ENCODE data around the gene LRRC56. TPM values are rescaled to one million over a fixed set of nuclear protein-coding genes. Genes with fewer than 3 reads are reported as not detected.

LRRC56 gene
- total RNA-seq, 1 experiment from 2014 or later, result 3.4 TPM

- TF ChIP-seq ARID4B (CRISPR knock-in tag; IDR thresholded peaks at IDR 0.05; ENCODE audit: borderline replicate concordance) (no peak), ZNF121 (CRISPR knock-in tag; IDR thresholded peaks at IDR 0.05) (no peak), ZNF423 (CRISPR knock-in tag; IDR thresholded peaks at IDR 0.05) (no peak), STAT6 (CRISPR knock-in tag; conservative IDR thresholded peaks at IDR 0.05; ENCODE audit: low read depth) (no peak), CDX4 (CRISPR knock-in tag; IDR thresholded peaks at IDR 0.05; ENCODE audit: borderline replicate concordance) (no peak), CREB1 (CRISPR knock-in tag; IDR thresholded peaks at IDR 0.05) (no peak), ZNF219 (CRISPR knock-in tag; IDR thresholded peaks at IDR 0.05; ENCODE audit: borderline replicate concordance) (no peak), ATF2 (CRISPR knock-in tag; IDR thresholded peaks at IDR 0.05; ENCODE audit: borderline replicate concordance, low read depth) (no peak)
Observed at GRCh38 chr11:590997-591396, 53.7 kb downstream of the LRRC56 start (continued).

GRCh38 chr11:592501-592900 lies 55.2 kb downstream of the LRRC56 start:
- TF ChIP-seq ATF1 (CRISPR knock-in tag; IDR thresholded peaks at IDR 0.05) (no peak), ZNF138 (CRISPR knock-in tag; conservative IDR thresholded peaks at IDR 0.05) (no peak), E2F4 (CRISPR knock-in tag; IDR thresholded peaks at IDR 0.05; ENCODE audit: borderline replicate concordance, low read depth) (no peak)
- POLR2A ChIA-PET, result no interaction called here
- H3K36me3 Mint-ChIP-seq, result peaks cover 70% of the 10 kb centered on the region
- no peaks in the 10 kb centered on the region for H3K27me3 Mint-ChIP-seq (ENCODE audit: low read depth)
- CTCF ChIA-PET, result no interaction called here
- no peak overlapping the region for H3K4me3 Mint-ChIP-seq
- no peaks in the 10 kb centered on the region for H3K4me1 Mint-ChIP-seq
- H3K9me3 Mint-ChIP-seq, result no peaks in the 10 kb centered on the region
- DNase-seq (ENCODE audit: low spot score) (no peak), ATAC-seq (no peak)
- H3K27ac Mint-ChIP-seq, result no peak overlapping the region; the same call in 1 of the 2 replicates

- Mint-ChIP-seq H3K27ac (no peak overlapping the region), H3K4me1 (no peaks in the 10 kb centered on the region), H3K27me3 (ENCODE audit: low read depth) (no peaks in the 10 kb centered on the region), H3K9me3 (no peaks in the 10 kb centered on the region), H3K36me3 (peaks cover 66% of the 10 kb centered on the region), H3K4me3 (no peak overlapping the region)
- ChIA-PET POLR2A (no interaction called here), CTCF (no interaction called here)
- DNase-seq (ENCODE audit: low spot score) (no peak), ATAC-seq (no peak)
- TF ChIP-seq ZMAT4 (CRISPR knock-in tag; IDR thresholded peaks at IDR 0.05), result no peak
- no peak for TF ChIP-seq ELF4 (CRISPR knock-in tag; IDR thresholded peaks at IDR 0.05; ENCODE audit: low read depth)
- TF ChIP-seq TEAD1 (CRISPR knock-in tag; IDR thresholded peaks at IDR 0.05), result no peak
- no peak for TF ChIP-seq ESRRA (CRISPR knock-in tag; IDR thresholded peaks at IDR 0.05; ENCODE audit: borderline replicate concordance)
- no peak for TF ChIP-seq ZNF263 (CRISPR knock-in tag; IDR thresholded peaks at IDR 0.05; ENCODE audit: low read depth)
- TF ChIP-seq ARID4B (CRISPR knock-in tag; IDR thresholded peaks at IDR 0.05; ENCODE audit: borderline replicate concordance), result no peak
- TF ChIP-seq PRRX2 (CRISPR knock-in tag; IDR thresholded peaks at IDR 0.05), result no peak
- TF ChIP-seq ZNF416 (CRISPR knock-in tag; IDR thresholded peaks at IDR 0.05), result no peak
Observed at GRCh38 chr11:592918-593317, 55.6 kb downstream of the LRRC56 start.
